Breast epithelium (tissue), 3 donors: ENCODE data around the gene MARVELD3.

Experiments used
- POLR2A ChIP-seq: fragments of 450-650 bp; IDR thresholded peaks from one replicate; pipeline ENCODE4 v1.6.1; 2016; ENCODE audit warnings: antibody characterized with exemption, mild to moderate bottlenecking, moderate library complexity
- POLR2AphosphoS5 ChIP-seq, 3 donors: sonication (generic); formaldehyde crosslinking; IDR thresholded peaks; one replicate each; pipeline ENCODE4 v1.6.1; 2017; ENCODE audit warnings: antibody characterized with exemption in 3 of 3
- TF ChIP-seq, protein P1 (sequence below), 3 donors: fragments of 450-650 bp; IDR thresholded peaks; one replicate each; pipeline ENCODE4 v1.5.1; 2016 to 2017; ENCODE audit warnings: antibody characterized with exemption in 3 of 3, mild to moderate bottlenecking in 3 of 3, moderate library complexity in 3 of 3

DNA sequence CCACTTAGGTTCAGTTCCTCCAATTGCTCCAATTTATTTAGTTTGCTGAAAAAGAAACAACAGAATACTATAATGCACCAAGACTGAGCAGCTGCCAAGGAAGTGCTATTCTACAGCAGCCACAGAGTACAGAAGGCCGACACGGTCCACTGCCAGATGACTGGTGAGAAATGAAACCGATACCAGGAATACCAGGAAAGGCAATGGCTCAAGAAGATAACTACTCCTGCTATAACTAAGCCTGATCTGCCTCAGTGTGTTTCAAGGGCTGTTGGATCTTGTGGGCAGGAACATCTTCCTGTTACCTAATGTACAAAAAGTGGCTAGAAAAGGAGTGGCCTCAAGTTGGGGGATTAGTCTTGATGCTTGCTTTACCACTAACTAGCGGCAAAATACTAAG, 32.8 kb downstream of the MARVELD3 start:
- TF ChIP-seq, protein P1, sequence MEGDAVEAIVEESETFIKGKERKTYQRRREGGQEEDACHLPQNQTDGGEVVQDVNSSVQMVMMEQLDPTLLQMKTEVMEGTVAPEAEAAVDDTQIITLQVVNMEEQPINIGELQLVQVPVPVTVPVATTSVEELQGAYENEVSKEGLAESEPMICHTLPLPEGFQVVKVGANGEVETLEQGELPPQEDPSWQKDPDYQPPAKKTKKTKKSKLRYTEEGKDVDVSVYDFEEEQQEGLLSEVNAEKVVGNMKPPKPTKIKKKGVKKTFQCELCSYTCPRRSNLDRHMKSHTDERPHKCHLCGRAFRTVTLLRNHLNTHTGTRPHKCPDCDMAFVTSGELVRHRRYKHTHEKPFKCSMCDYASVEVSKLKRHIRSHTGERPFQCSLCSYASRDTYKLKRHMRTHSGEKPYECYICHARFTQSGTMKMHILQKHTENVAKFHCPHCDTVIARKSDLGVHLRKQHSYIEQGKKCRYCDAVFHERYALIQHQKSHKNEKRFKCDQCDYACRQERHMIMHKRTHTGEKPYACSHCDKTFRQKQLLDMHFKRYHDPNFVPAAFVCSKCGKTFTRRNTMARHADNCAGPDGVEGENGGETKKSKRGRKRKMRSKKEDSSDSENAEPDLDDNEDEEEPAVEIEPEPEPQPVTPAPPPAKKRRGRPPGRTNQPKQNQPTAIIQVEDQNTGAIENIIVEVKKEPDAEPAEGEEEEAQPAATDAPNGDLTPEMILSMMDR (IDR thresholded peaks at IDR 0.05) = no peak
- TF ChIP-seq POLR2A (no peak), POLR2AphosphoS5 (IDR thresholded peaks at IDR 0.05) (no peak)
